ENCODE data around the gene RPL28.
A peak's percentile ranks its signal among the peaks of the same experiment; 100 is the strongest.

RPL28 gene

GRCh38 chr19:55385724-55386492 is at the start of gene RPL28:
TSS of gene RPL28 (plus strand) at chr19:55385932. CDS start at chr19:55386358, 426 bp downstream.
- peak within 1 kb of the TSS; percentile 95 for H3K4me3 ChIP-seq (ENCODE audit: low read depth, low read length)
- peak; percentile 99 for DNase-seq (ENCODE audit: low read depth)
- TF ChIP-seq CTCF (IDR thresholded peaks at IDR 0.05; ENCODE audit: insufficient read depth, low read depth, low read length, missing control alignments), result no peak

DNA sequence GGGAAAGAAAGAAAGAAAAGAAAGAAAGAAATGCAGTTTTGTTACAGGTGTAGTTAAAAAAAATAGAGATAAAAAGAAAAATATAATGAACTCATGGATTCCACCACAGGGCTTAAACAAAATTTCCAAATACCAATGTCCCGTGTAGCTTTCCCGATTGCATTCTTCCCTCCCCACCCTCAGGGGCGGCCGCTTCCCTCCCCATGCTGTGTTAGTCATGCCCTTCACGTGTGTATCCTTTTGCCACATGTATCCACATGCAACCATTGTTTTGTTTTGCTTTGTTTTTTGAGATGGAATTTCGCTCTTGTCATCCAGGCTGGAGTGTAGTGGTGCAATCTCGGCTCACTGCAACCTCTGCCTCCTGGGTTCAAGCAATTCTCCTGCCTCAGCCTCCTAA is 49.6 kb upstream of the RPL28 start:
- no peak for DNase-seq (ENCODE audit: low read depth)
- H3K4me3 ChIP-seq (ENCODE audit: low read depth, low read length), result no peak overlapping the region
- no peak for TF ChIP-seq CTCF (IDR thresholded peaks at IDR 0.05; ENCODE audit: insufficient read depth, low read depth, low read length, missing control alignments)

DNA sequence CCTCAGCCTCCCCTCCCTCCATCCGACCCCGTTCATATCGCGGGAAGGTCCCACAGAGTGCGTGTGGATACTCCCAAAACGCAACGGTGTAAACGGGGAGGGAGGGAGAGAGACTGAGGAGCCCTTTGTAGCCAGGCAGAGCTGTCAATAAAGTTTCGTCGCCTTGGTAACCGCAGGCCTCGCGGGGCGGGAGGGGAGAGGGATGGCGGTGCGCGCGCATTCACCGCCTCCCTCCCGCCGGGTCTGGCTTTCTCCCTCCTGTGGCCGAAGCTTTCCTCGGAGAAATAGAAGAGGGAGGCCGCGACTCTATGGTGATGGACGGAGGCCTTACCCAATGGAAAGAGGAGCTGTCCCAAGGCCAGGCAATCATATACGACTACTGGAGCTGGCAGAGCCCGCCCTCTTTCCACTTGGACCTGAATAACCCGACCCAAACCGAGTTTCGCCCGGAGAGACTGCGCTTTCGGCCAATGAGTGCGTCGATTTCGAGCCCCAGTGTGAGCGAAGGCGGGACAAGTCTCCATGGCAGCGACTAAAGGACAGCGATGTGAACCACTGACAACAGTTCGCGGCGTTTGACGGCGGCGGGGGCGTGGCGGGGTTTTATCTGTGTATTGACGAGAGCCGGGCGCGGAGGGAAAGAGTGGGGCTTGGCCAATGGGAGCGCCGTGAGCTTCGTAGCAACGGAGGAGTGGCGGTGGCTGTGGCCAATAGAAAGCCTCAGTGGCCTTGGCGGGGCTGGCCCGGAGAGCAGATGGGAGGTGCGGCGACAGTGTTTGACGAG is 46.4 kb upstream of the RPL28 start, which contains the start of gene KMT5C:
TSS of gene KMT5C (plus strand) at position 772 of the 784 bp plus-strand sequence. CDS start 2,061 bp downstream, outside the sequence.
- H3K4me3 ChIP-seq (ENCODE audit: low read depth, low read length), result peak within 1 kb of the TSS; percentile 95
- DNase-seq (ENCODE audit: low read depth), result peak; percentile 100
- no peak for TF ChIP-seq CTCF (IDR thresholded peaks at IDR 0.05; ENCODE audit: insufficient read depth, low read depth, low read length, missing control alignments)

GRCh38 chr19:55339889-55340783 is 45.6 kb upstream of the RPL28 start:
- TF ChIP-seq CTCF (IDR thresholded peaks at IDR 0.05; ENCODE audit: insufficient read depth, low read depth, low read length, missing control alignments), result no peak
- H3K4me3 ChIP-seq (ENCODE audit: low read depth, low read length), result peak overlapping the region; percentile 95
- peak; percentile 39 for DNase-seq (ENCODE audit: low read depth)

GRCh38 chr19:55340784-55341147 is 45.0 kb upstream of the RPL28 start:
- peak; percentile 14 for TF ChIP-seq CTCF (IDR thresholded peaks at IDR 0.05; ENCODE audit: insufficient read depth, low read depth, low read length, missing control alignments)
- DNase-seq (ENCODE audit: low read depth), result no peak
- H3K4me3 ChIP-seq (ENCODE audit: low read depth, low read length), result peak overlapping the region; percentile 95

- peak overlapping the region; percentile 95 for H3K4me3 ChIP-seq (ENCODE audit: low read depth, low read length)
- TF ChIP-seq CTCF (IDR thresholded peaks at IDR 0.05; ENCODE audit: insufficient read depth, low read depth, low read length, missing control alignments), result no peak
- DNase-seq (ENCODE audit: low read depth), result peak; percentile 77
These were observed 44.6 kb upstream of the RPL28 start for GRCh38 chr19:55341171-55341588.
